Measurements from ENCODE around the gene RPUSD1. TPM values are rescaled to one million over a fixed set of nuclear protein-coding genes. Genes with fewer than 3 reads are reported as not detected.

Gene RPUSD1
- total RNA-seq, 6 donors from 2014 or later, result 14.5 to 43.0 (median 20.8) TPM

GRCh38 chr16:766820-767640 is 21.2 kb downstream of the RPUSD1 start:
- Histone ChIP-seq H3K27me3 (no peaks in the 10 kb centered on the region), H3K9me3 (no peaks in the 10 kb centered on the region), H3K4me3 (no peak overlapping the region), H3K4me1 (peaks cover 0 to under 1% (median under 1%) of the 10 kb centered on the region in 4 donors), H3K27ac (no peak overlapping the region), H3K36me3 (no peaks in the 10 kb centered on the region)
- 70 to 91% methylated on average over 4 to 18 of the region's 48 CpGs for WGBS, 2 donors
- no peak for TF ChIP-seq POLR2A (IDR thresholded peaks at IDR 0.05)
- TF ChIP-seq POLR2AphosphoS5 (IDR thresholded peaks at IDR 0.05), result no peak
- TF ChIP-seq, protein P1, sequence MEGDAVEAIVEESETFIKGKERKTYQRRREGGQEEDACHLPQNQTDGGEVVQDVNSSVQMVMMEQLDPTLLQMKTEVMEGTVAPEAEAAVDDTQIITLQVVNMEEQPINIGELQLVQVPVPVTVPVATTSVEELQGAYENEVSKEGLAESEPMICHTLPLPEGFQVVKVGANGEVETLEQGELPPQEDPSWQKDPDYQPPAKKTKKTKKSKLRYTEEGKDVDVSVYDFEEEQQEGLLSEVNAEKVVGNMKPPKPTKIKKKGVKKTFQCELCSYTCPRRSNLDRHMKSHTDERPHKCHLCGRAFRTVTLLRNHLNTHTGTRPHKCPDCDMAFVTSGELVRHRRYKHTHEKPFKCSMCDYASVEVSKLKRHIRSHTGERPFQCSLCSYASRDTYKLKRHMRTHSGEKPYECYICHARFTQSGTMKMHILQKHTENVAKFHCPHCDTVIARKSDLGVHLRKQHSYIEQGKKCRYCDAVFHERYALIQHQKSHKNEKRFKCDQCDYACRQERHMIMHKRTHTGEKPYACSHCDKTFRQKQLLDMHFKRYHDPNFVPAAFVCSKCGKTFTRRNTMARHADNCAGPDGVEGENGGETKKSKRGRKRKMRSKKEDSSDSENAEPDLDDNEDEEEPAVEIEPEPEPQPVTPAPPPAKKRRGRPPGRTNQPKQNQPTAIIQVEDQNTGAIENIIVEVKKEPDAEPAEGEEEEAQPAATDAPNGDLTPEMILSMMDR (IDR thresholded peaks at IDR 0.05), result no peak
- TF ChIP-seq EP300 (IDR thresholded peaks at IDR 0.05), result no peak
- DNase-seq (peak in 1 of 2 donors; percentile 73), ATAC-seq (ENCODE audit: low FRiP score in 2 of 2) (no peak)

DNA sequence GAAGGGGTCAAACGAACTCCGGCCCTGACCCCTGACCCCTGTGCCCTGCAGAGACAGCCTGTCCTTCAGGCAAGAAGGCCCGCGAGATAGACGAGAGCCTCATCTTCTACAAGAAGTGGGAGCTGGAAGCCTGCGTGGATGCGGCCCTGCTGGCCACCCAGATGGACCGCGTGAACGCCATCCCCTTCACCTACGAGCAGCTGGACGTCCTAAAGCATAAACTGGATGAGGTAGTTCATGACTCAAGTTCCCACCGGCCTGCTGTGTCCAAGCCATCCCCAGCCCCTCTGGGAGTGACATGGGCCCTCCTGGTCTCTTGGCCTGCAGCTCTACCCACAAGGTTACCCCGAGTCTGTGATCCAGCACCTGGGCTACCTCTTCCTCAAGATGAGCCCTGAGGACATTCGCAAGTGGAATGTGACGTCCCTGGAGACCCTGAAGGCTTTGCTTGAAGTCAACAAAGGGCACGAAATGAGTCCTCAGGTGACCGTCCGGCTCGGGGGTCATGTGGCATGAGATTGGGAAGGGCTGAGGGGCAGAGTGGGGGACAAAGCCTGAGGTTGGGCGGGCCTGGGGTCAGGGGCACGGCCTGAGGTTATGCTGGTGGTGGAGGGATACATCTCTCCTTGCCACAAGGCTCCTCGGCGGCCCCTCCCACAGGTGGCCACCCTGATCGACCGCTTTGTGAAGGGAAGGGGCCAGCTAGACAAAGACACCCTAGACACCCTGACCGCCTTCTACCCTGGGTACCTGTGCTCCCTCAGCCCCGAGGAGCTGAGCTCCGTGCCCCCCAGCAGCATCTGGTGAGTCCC is 22.0 kb downstream of the RPUSD1 start:
- Histone ChIP-seq H3K9me3 (no peaks in the 10 kb centered on the region), H3K36me3 (no peaks in the 10 kb centered on the region), H3K27ac (no peak overlapping the region), H3K4me1 (peaks cover 0 to 5% (median 1%) of the 10 kb centered on the region in 4 donors), H3K27me3 (no peaks in the 10 kb centered on the region), H3K4me3 (no peak overlapping the region)
- 85 to 93% methylated on average over 19 to 29 of the region's 29 CpGs for WGBS, 2 donors
- TF ChIP-seq, protein P1 (IDR thresholded peaks at IDR 0.05), result no peak
- TF ChIP-seq POLR2AphosphoS5 (IDR thresholded peaks at IDR 0.05), result no peak
- TF ChIP-seq EP300 (IDR thresholded peaks at IDR 0.05), result no peak
- TF ChIP-seq POLR2A (IDR thresholded peaks at IDR 0.05), result no peak
- ATAC-seq (ENCODE audit: low FRiP score in 2 of 2) (no peak), DNase-seq (peak in 1 of 2 donors; percentile 66)

- no peak overlapping the region for H3K4me3 ChIP-seq
- TF ChIP-seq, protein P1 (IDR thresholded peaks at IDR 0.05), result no peak
- no peak for TF ChIP-seq EP300 (IDR thresholded peaks at IDR 0.05)
- TF ChIP-seq POLR2AphosphoS5 (IDR thresholded peaks at IDR 0.05), result no peak
- no peak for TF ChIP-seq POLR2A (IDR thresholded peaks at IDR 0.05)
- H3K36me3 ChIP-seq, result no peaks in the 10 kb centered on the region
- H3K4me1 ChIP-seq, result peaks cover 0 to 5% (median 3%) of the 10 kb centered on the region in 4 donors
- DNase-seq (peak in 1 of 2 donors; percentile 81), ATAC-seq (ENCODE audit: low FRiP score in 2 of 2) (no peak)
- no peaks in the 10 kb centered on the region for H3K9me3 ChIP-seq
- WGBS, 2 donors, result 90 to 93% methylated on average over 11 to 13 of the region's 29 CpGs
- H3K27ac ChIP-seq, result no peak overlapping the region
- no peaks in the 10 kb centered on the region for H3K27me3 ChIP-seq
Measured at GRCh38 chr16:765488-765865, 22.7 kb downstream of the RPUSD1 start.

GRCh38 chr16:764848-765487 is 23.2 kb downstream of the RPUSD1 start:
- Histone ChIP-seq H3K27ac (no peak overlapping the region), H3K36me3 (no peaks in the 10 kb centered on the region), H3K4me1 (peaks cover 0 to 10% (median 7%) of the 10 kb centered on the region in 4 donors), H3K4me3 (no peak overlapping the region), H3K9me3 (no peaks in the 10 kb centered on the region), H3K27me3 (no peaks in the 10 kb centered on the region)
- DNase-seq (peak in 1 of 2 donors; percentile 82), ATAC-seq (ENCODE audit: low FRiP score in 2 of 2) (no peak)
- WGBS, 2 donors, result 91 to 93% methylated on average over 6 to 29 of the region's 38 CpGs
- TF ChIP-seq POLR2A (IDR thresholded peaks at IDR 0.05) (no peak), EP300 (IDR thresholded peaks at IDR 0.05) (no peak), POLR2AphosphoS5 (IDR thresholded peaks at IDR 0.05) (no peak)
- TF ChIP-seq, protein P1 (IDR thresholded peaks at IDR 0.05), result no peak

All from upper lobe of left lung (tissue), 6 donors.